NB4 (cell line): ENCODE results near the gene ASIC2.

ENCODE experiments used
- MYC ChIP-seq: IDR thresholded peaks from 2 replicates; pipeline ENCODE4 v1.6.1; 2011; ENCODE audit warnings: low read depth, low read length
- POLR2A ChIP-seq: IDR thresholded peaks from 2 replicates; pipeline ENCODE4 v1.6.1; 2011; ENCODE audit warnings: mild to moderate bottlenecking; ENCODE audit not compliant: insufficient read length; ENCODE audit errors: extremely low read depth
- TF ChIP-seq, protein P1 (sequence below): IDR thresholded peaks from one replicate; pipeline ENCODE4 v1.5.1; 2012; ENCODE audit warnings: low read depth, low read length
- TF ChIP-seq, protein P2 (sequence below): IDR thresholded peaks from 2 replicates; pipeline ENCODE4 v1.6.1; 2011; ENCODE audit warnings: low read depth, low read length

DNA sequence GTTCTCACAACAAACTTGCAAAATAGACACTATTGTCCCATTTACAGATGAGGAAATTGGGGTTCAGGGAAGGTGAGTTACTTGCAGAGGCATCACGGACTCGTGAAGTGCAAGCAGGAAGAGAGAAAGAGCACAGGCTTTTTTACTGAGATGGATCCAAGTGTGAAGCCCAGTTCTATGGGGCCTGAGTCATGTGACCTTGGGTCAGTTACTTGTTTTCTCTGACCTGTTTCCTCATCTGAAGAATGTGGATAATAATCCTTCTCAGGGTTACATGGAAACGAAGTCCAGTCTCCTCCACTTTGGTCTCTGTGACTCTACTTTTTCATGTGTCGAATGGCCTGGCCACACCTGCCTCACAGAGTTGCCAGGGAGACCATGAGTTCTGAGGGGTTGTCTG, 167.0 kb downstream of the ASIC2 start:
- TF ChIP-seq, protein P1, sequence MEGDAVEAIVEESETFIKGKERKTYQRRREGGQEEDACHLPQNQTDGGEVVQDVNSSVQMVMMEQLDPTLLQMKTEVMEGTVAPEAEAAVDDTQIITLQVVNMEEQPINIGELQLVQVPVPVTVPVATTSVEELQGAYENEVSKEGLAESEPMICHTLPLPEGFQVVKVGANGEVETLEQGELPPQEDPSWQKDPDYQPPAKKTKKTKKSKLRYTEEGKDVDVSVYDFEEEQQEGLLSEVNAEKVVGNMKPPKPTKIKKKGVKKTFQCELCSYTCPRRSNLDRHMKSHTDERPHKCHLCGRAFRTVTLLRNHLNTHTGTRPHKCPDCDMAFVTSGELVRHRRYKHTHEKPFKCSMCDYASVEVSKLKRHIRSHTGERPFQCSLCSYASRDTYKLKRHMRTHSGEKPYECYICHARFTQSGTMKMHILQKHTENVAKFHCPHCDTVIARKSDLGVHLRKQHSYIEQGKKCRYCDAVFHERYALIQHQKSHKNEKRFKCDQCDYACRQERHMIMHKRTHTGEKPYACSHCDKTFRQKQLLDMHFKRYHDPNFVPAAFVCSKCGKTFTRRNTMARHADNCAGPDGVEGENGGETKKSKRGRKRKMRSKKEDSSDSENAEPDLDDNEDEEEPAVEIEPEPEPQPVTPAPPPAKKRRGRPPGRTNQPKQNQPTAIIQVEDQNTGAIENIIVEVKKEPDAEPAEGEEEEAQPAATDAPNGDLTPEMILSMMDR: no peak
- no peak for TF ChIP-seq POLR2A
- TF ChIP-seq, protein P2, sequence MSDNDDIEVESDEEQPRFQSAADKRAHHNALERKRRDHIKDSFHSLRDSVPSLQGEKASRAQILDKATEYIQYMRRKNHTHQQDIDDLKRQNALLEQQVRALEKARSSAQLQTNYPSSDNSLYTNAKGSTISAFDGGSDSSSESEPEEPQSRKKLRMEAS: no peak
- no peak for TF ChIP-seq MYC
